HG03045 (cell line): ENCODE results near the gene HBEGF.
A peak's percentile ranks its signal among the peaks of the same experiment; 100 is the strongest.
"Not testable (repeated sequence)": the region's sequence is repeated elsewhere in the genome, so short reads cannot be mapped to it uniquely, and the experiment has no call there.

Experiments used
- ATAC-seq: cut with Tn5 transposase; IDR thresholded peaks from one replicate; pipeline ENCODE4 v1.9.1; 2021; ENCODE audit warnings: mild to moderate bottlenecking, moderate library complexity; ENCODE audit not compliant: unreplicated experiment

Gene HBEGF

GRCh38 chr5:140361901-140362300, 15.5 kb upstream of the HBEGF start:
- ATAC-seq, result no peak

GRCh38 chr5:140360681-140361479, 14.5 kb upstream of the HBEGF start:
- no peak for ATAC-seq

- ATAC-seq, result no peak
Measured at GRCh38 chr5:140360101-140360500, 13.7 kb upstream of the HBEGF start, which contains the start of gene SLC4A9. Gene SLC4A9 (plus strand): TSS chr5:140360194. CDS start chr5:140360237, 43 bp downstream.

GRCh38 chr5:140358738-140359310, 12.4 kb upstream of the HBEGF start:
- no peak for ATAC-seq

- ATAC-seq, result peak; percentile 92
Measured at GRCh38 chr5:140357726-140358093, 11.3 kb upstream of the HBEGF start.

GRCh38 chr5:140356853-140357725, 10.7 kb upstream of the HBEGF start:
- ATAC-seq, result peak; percentile 28

- ATAC-seq, result no peak
Measured at GRCh38 chr5:140355546-140355945, 9.1 kb upstream of the HBEGF start.

GRCh38 chr5:140351609-140352334, 5.4 kb upstream of the HBEGF start:
- ATAC-seq, result no peak

- ATAC-seq, result no peak
Measured at GRCh38 chr5:140349244-140349643, 2.8 kb upstream of the HBEGF start.

- no peak for ATAC-seq
Measured at GRCh38 chr5:140348104-140348503, 1.7 kb upstream of the HBEGF start.

GRCh38 chr5:140347360-140347759, 957 bp upstream of the HBEGF start:
- no peak for ATAC-seq

GRCh38 chr5:140345919-140346347, 470 bp downstream of the HBEGF start:
- no peak for ATAC-seq

GRCh38 chr5:140344683-140345423, 1.6 kb downstream of the HBEGF start:
- ATAC-seq, result no peak

GRCh38 chr5:140343849-140344248, 2.6 kb downstream of the HBEGF start:
- ATAC-seq, result not testable (repeated sequence)

- ATAC-seq, result no peak
Measured at GRCh38 chr5:140342896-140343295, 3.5 kb downstream of the HBEGF start.

GRCh38 chr5:140342287-140342686, 4.1 kb downstream of the HBEGF start:
- no peak for ATAC-seq

- ATAC-seq, result no peak
Measured at GRCh38 chr5:140341591-140341990, 4.8 kb downstream of the HBEGF start.

- ATAC-seq, result no peak
Measured at GRCh38 chr5:140340605-140341121, 5.7 kb downstream of the HBEGF start.

- ATAC-seq, result no peak
Measured at GRCh38 chr5:140339636-140340035, 6.8 kb downstream of the HBEGF start.

GRCh38 chr5:140338908-140339307, 7.5 kb downstream of the HBEGF start:
- no peak for ATAC-seq
